Measurements from ENCODE around the gene NOP58. TPM values are rescaled to one million over a fixed set of nuclear protein-coding genes. Genes with fewer than 3 reads are reported as not detected.

Gene NOP58
- total and polyA plus RNA-seq, 2 of the 8 experiments (the other 6 are each of a cell fraction or from before 2014, with no cell fraction given): 41.5 to 133 TPM

DNA sequence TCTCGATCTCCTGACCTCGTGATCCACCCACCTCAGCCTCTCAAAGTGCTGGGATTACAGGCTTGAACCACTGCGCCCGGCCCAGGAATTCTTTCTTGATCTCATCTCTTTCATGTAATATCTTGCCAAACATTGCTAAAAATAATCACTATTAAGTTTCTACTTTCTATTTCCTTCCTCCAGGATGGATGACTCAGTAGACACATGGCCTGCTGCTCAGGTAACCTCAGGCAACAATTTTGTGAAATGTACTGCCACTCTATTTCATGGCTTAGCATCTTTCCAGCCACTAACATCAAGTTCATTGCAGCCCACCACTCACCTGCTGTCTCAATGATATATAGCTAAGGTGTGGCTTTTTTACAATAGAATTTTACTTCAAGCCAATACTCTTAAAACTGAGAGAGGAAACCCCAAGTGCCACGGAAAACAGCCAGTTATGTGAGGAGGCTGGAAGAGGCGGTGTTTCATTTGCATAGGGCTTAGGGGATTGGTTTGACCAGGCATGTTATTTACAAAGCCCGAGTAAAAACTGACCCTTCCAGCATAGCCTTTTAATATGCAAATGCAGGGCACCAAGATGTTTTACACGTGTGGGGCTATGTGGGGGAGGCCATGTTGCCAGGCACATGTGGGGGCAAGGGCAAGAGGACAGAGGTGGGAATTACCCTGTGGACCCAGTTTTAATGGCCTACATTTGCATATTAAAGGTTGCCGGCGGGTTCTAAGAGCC, 15.9 kb upstream of the NOP58 start (continued):
- TF ChIP-seq SUZ12 (IDR thresholded peaks at IDR 0.05; ENCODE audit: low read length) (no peak), SP1 (IDR thresholded peaks at IDR 0.05; ENCODE audit: low read depth, low read length) (peak; percentile 74), CREB1 (IDR thresholded peaks at IDR 0.05) (peak; percentile 33; the same call in 1 of the 2 replicates), SP4 (IDR thresholded peaks at IDR 0.05; ENCODE audit: low read length) (no peak), ASH2L (IDR thresholded peaks at IDR 0.05; ENCODE audit: low read length) (no peak), GTF2F1 (IDR thresholded peaks at IDR 0.05; ENCODE audit: borderline replicate concordance, low read depth, low read length) (no peak), TEAD4 (IDR thresholded peaks at IDR 0.05; ENCODE audit: low read depth, low read length) (peak; percentile 21; the same call in 1 of the 2 replicates), NRF1 (IDR thresholded peaks at IDR 0.05; ENCODE audit: low read depth, low read length) (no peak), RNF2 (IDR thresholded peaks at IDR 0.05; ENCODE audit: borderline replicate concordance, low read depth, low read length, missing control alignments, poor library complexity, severe bottlenecking) (no peak), TAF7 (optimal IDR thresholded peaks at IDR 0.05; ENCODE audit: borderline replicate concordance, low read depth, low read length) (no peak)
- TF ChIP-seq, protein P1, sequence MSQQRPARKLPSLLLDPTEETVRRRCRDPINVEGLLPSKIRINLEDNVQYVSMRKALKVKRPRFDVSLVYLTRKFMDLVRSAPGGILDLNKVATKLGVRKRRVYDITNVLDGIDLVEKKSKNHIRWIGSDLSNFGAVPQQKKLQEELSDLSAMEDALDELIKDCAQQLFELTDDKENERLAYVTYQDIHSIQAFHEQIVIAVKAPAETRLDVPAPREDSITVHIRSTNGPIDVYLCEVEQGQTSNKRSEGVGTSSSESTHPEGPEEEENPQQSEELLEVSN (IDR thresholded peaks at IDR 0.05): peak; percentile 43; the same call in 1 of the 2 replicates

Measured in H1 (cell line).